GM19395 (cell line): ENCODE data around the gene PHLDA2.
A peak's percentile ranks its signal among the peaks of the same experiment; 100 is the strongest.
"Not testable (repeated sequence)": the region's sequence is repeated elsewhere in the genome, so short reads cannot be mapped to it uniquely, and the experiment has no call there.

Source experiments
- ATAC-seq: cut with Tn5 transposase; IDR thresholded peaks from one replicate; pipeline ENCODE4 v1.9.1; 2021; ENCODE audit warnings: mild to moderate bottlenecking, moderate library complexity; ENCODE audit not compliant: unreplicated experiment

Gene PHLDA2

GRCh38 chr11:2945031-2945756 is 16.0 kb upstream of the PHLDA2 start:
- ATAC-seq, result no peak

GRCh38 chr11:2944530-2944929 is 15.3 kb upstream of the PHLDA2 start:
- ATAC-seq, result no peak

DNA sequence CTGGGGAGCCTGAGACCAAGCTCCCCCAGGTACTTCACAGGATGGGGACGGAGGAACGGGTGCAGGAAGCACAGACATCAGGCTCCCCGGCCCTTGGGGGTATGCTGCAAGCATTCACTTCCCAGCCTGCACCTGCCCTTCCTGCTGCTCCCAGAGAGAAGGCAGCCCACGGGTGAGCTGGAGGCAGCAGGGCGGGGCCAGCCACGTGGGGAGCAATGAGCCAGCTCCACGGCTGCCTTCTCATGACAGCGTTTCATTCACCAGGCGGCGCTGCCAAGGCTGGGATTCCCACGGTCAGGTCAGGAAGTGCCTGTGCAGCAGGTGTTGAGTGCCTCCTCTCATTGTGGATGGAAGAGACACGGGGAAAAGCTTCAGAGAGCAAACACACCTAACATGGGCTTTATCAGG is 14.5 kb upstream of the PHLDA2 start:
- ATAC-seq, result no peak

DNA sequence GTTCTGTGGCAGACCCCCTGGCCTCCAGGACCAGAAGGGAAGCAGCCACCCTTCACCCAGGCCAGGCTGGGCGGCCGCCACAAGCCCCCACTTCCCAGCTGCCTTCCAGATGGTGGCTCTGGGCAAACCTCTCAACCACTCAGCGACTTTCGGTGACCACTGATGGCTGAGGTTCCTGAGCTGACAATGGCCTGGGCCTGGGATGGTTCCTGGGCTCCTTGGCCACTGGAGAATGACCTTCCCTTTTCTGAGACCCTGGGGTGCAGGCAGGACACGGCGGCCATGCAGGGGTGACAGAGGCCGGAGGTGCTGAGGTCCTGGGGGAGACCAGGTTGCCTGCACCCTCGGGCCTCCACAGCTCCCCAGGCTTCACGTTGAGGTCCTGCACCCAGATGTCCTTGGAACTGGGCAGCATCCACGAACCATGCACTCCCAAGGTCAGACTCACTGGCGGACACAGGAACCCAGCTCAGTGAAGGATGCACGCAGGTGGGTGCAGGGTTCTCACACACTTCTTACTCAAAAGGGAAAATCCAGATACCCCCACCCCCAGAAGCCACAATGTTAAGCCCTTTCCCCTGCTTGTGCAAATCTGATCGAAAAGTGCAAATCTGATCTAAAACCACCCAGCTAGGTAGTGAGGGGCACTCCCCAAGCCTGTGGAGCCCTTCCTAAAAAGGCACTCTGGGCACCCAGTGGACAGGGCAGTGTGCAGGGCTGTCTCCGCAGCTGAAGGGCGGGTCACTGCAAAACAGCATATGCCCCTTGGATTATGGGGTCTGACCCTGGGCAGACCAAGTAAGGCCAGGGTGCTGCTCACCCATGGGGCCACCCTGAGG is 13.9 kb upstream of the PHLDA2 start:
- ATAC-seq, result no peak

- ATAC-seq, result no peak
Measured at GRCh38 chr11:2942447-2942846, 13.2 kb upstream of the PHLDA2 start.

DNA sequence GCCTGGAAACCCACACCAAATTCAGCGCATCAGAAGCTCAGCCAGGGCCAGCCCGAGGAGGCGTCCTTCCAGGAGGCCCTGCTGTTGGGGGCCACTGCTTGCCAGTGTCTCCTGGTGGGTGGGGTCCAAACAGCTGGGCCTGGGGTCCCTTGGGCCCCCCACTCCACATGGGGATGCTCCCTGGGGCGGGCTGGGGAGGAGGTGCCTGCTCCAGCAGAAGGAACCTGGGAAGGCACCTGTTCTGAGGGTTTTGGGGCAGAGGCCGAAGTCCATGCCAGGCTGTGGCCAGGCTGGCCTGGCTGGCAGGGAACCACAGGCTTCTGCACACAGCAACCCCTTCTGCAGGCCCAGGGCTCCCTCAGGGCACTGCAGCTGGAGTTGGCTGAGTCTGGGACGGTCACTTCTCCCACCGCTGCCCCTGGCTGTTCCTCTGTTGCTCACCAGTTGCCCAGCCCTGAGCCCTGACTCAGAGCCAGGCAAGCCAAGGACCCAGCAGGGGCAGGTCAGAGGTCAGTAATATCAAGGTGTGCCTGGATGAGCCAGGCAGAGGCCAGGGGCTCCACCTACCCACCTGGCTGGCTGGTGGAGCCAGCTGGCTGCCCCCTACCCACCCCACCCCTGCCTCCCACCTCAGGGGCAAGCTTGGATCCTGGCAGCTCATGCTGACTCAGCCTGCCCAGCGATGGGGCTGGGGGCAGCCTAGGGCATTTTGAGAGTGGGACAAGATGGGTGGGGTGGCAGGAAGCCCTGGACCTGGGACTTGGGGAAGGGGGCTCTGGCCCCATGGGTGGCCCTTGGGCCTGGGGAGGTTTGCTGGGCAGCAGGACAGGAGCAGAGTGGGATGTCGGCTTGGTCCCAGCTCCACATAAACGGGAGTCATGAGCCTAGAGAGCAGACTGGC is 12.0 kb upstream of the PHLDA2 start:
- ATAC-seq, result no peak

- no peak for ATAC-seq
Measured at GRCh38 chr11:2940147-2940920, 11.1 kb upstream of the PHLDA2 start.

GRCh38 chr11:2938458-2939418 is 9.5 kb upstream of the PHLDA2 start:
- ATAC-seq, result not testable (repeated sequence)

DNA sequence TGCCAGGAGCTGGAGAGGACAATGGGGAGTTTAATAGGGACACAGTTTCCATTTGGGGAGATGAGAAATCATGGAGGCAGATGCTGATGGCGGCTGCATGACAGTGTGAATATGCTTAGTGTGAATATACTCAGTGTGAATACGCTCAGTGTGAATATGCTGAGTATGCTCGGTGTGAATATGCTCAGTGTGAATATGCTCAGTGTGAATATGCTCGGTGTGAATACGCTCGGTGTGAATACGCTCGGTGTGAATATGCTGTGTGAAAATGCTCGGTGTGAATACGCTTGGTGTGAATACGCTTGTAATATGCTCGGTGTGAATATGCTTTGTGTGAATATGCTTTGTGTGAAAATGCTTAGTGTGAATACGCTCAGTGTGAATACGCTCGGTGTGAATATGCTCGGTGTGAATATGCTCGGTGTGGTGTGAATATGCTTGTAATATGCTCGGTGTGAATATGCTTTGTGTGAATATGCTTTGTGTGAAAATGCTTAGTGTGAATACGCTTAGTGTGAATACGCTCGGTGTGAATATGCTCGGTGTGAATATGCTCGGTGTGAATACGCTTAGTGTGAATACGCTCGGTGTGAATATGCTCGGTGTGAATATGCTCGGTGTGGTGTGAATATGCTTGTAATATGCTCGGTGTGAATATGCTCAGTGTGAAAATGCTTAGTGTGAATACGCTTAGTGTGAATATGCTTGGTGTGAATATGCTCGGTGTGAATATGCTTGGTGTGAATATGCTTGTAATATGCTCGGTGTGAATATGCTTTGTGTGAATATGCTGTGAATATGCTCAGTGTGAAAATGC is 8.6 kb upstream of the PHLDA2 start:
- ATAC-seq, result not testable (repeated sequence)

- ATAC-seq, result no peak
Measured at GRCh38 chr11:2934611-2935239, 5.5 kb upstream of the PHLDA2 start.

GRCh38 chr11:2934021-2934550 is 4.9 kb upstream of the PHLDA2 start:
- ATAC-seq, result no peak

- no peak for ATAC-seq
Measured at GRCh38 chr11:2933375-2934020, 4.3 kb upstream of the PHLDA2 start.

DNA sequence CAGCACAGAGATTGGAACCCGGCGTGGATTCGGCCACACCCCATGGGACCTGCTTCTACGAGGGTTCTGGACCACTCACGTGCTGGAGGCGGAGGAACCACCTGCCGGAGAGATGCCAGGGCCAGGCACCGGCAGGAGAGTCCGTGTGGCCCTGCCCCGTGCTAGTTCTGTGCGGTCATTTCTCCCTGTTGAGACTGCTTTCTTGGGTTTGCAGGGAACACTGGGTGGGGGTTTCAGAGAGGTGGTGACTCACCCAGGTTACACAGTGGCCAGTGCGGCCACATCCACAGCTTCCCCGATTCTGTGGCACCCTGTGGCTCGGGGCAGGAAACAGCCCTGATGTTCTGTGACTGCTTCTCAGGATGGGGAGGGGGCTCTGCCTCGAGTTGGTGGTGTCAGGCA is 3.6 kb upstream of the PHLDA2 start:
- ATAC-seq, result no peak

- ATAC-seq, result no peak
Measured at GRCh38 chr11:2931771-2932738, 2.8 kb upstream of the PHLDA2 start.

DNA sequence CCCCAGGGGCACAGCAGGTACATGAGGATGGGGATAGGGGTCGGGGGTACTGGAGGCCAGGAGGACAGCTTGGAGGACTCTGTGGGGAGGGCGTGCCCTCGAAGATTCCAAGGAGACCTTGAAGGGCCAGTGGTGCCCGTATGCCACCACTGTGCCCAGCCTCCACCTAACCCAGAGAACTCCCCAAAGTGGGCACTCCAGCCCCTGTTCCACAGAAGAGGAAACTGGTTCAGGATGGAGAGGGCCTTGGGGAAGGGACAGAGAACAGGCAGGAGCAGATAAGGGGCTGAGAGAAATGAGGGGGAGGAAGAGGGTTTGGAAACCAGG is 2.2 kb upstream of the PHLDA2 start:
- ATAC-seq, result no peak

DNA sequence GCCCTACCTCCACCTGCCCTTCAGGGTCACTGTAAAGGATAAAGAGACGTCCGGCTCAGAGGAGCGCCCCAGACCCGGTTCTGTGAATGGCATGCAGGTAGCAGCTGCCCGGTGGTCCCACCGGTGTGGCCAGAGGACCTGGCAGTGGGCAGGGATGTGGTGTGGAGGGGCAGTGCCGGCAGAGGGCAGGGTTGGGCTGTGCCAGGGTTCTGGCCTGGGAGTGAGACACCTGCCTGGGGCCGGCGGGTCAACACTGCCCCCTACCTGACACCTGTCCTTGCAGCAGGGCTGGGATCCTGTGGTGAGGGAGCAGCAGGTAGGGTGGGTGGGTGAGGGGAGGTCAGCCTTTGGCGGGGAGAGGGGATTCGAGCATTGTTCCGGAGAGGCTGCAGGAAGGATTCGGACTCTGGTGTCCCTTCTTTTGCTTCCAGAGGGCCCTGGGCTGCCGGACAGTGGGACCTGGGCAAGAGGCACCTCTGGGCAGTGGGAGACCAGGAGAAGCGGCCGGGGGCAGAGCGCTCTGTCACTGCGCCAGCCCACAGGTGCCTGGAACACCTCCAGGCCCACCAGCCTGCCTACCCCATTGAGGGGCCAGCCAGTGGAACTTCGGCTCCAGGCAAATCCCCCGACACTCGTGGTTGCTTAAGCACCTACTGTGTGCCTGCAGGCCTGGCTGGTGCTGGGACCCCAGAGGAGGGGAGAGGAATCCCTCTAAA is 1.6 kb upstream of the PHLDA2 start:
- peak; percentile 32 for ATAC-seq
